Neural progenitor cell (in vitro differentiated cells): ENCODE data around the gene CNEP1R1. TPM values are rescaled to one million over a fixed set of nuclear protein-coding genes. Genes with fewer than 3 reads are reported as not detected.

Experiments
- DNase-seq: peaks from one replicate; pipeline ENCODE4 v3.0.0-alpha.2; 2016; ENCODE audit warnings: low spot score
- H2AFZ ChIP-seq: fragments of 200-600 bp; sonication (generic); replicated peaks from 2 replicates; pipeline ENCODE4 v1.6.1; 2016; ENCODE audit warnings: antibody characterized with exemption
- H3F3A ChIP-seq: fragments of 200-600 bp; sonication (generic); 2 replicates; pipeline ENCODE4 v1.6.1; 2016; ENCODE audit warnings: antibody characterized with exemption, low read depth
- H3K27ac ChIP-seq: fragments of 200-600 bp; sonication (generic); 2 replicates; pipeline ENCODE4 v1.5.1; 2016; ENCODE audit warnings: mild to moderate bottlenecking
- H3K27me3 ChIP-seq: fragments of 200-600 bp; sonication (generic); 2 replicates; pipeline ENCODE4 v1.6.1; 2016; ENCODE audit warnings: mild to moderate bottlenecking, moderate library complexity
- H3K36me3 ChIP-seq: fragments of 200-600 bp; sonication (generic); 2 replicates; pipeline ENCODE4 v1.5.1; 2016
- H3K4me1 ChIP-seq: fragments of 200-600 bp; sonication (generic); 2 replicates; pipeline ENCODE4 v1.6.1; 2016; ENCODE audit warnings: mixed run types
- H3K4me2 ChIP-seq: fragments of 200-600 bp; sonication (generic); 2 replicates; pipeline ENCODE4 v1.6.1; 2016
- H3K4me3 ChIP-seq: fragments of 200-600 bp; sonication (generic); 2 replicates; pipeline ENCODE4 v1.5.1; 2016
- H3K79me2 ChIP-seq: fragments of 200-600 bp; sonication (generic); 2 replicates; pipeline ENCODE4 v1.6.1; 2016; ENCODE audit warnings: low read depth
- H3K9ac ChIP-seq: fragments of 200-600 bp; sonication (generic); 2 replicates; pipeline ENCODE4 v1.6.1; 2016
- H3K9me3 ChIP-seq: fragments of 200-600 bp; sonication (generic); 2 replicates; pipeline ENCODE4 v1.5.1; 2016; ENCODE audit warnings: low read depth
- H4K20me1 ChIP-seq: fragments of 200-600 bp; sonication (generic); 2 replicates; pipeline ENCODE4 v1.6.1; 2016; ENCODE audit warnings: low read depth
- H3K27ac Mint-ChIP-seq: 3 replicates; pipeline ENCODE4 v1.8.0; 2021; ENCODE audit warnings: mixed read lengths
- H3K27me3 Mint-ChIP-seq: 2 replicates; pipeline ENCODE4 v1.8.0; 2022; ENCODE audit warnings: low read depth, mild to moderate bottlenecking, inconsistent platforms, moderate library complexity, mixed read lengths; ENCODE audit not compliant: insufficient read depth
- H3K36me3 Mint-ChIP-seq: 3 replicates; pipeline ENCODE4 v1.8.0; 2021; ENCODE audit warnings: mixed read lengths
- H3K4me1 Mint-ChIP-seq: 3 replicates; pipeline ENCODE4 v1.8.0; 2021; ENCODE audit warnings: mixed read lengths
- H3K4me3 Mint-ChIP-seq: 3 replicates; pipeline ENCODE4 v1.8.0; 2021; ENCODE audit warnings: mild to moderate bottlenecking, moderate library complexity, mixed read lengths
- H3K9me3 Mint-ChIP-seq: 3 replicates; pipeline ENCODE4 v1.8.0; 2020; ENCODE audit warnings: mixed read lengths
- CTCF ChIP-seq: fragments of 200-600 bp; sonication (generic); IDR thresholded peaks from 2 replicates; pipeline ENCODE4 v1.5.1; 2017; ENCODE audit warnings: antibody characterized with exemption, mild to moderate bottlenecking
- EZH2 ChIP-seq: fragments of 200-600 bp; sonication (generic); IDR thresholded peaks from 2 replicates; pipeline ENCODE4 v1.6.1; 2017; ENCODE audit warnings: antibody characterized with exemption, mild to moderate bottlenecking, moderate library complexity
- EZH2phosphoT487 ChIP-seq: fragments of 200-600 bp; sonication (generic); IDR thresholded peaks from 2 replicates; pipeline ENCODE4 v1.6.1; 2017; ENCODE audit warnings: antibody characterized with exemption
- total RNA-seq: library from RNA; depleted of rRNA; stranded (reverse); fragments of >200 nt; gene quantifications from 2 replicates; pipeline ENCODE4 v1.2.3, GENCODE V29; 2015; ENCODE audit warnings: low replicate concordance

CNEP1R1 gene
- total RNA-seq, 1 donor from 2014 or later = 52.7 TPM

GRCh38 chr16:50072730-50073129, 47.7 kb downstream of the CNEP1R1 start:
- H3K27ac ChIP-seq = no peak overlapping the region
- Mint-ChIP-seq H3K4me1 (peaks cover 11% of the 10 kb centered on the region), H3K27ac (no peak overlapping the region), H3K4me3 (no peak overlapping the region), H3K9me3 (no peaks in the 10 kb centered on the region), H3K36me3 (peaks cover 11% of the 10 kb centered on the region), H3K27me3 (no peaks in the 10 kb centered on the region)
- peaks cover 7% of the 10 kb centered on the region for H3F3A ChIP-seq
- H3K9ac ChIP-seq = no peak overlapping the region
- peak overlapping the region; percentile 19 for H3K4me2 ChIP-seq
- no peak overlapping the region for H2AFZ ChIP-seq
- no peaks in the 10 kb centered on the region for H3K9me3 ChIP-seq
- H3K36me3 ChIP-seq = no peaks in the 10 kb centered on the region
- H3K4me1 ChIP-seq = peaks cover 13% of the 10 kb centered on the region
- H4K20me1 ChIP-seq = no peaks in the 10 kb centered on the region
- H3K79me2 ChIP-seq = peaks cover 17% of the 10 kb centered on the region
- TF ChIP-seq CTCF = no peak
- no peak for DNase-seq
- no peak overlapping the region for H3K4me3 ChIP-seq
- H3K27me3 ChIP-seq = no peaks in the 10 kb centered on the region

GRCh38 chr16:50079397-50080140, 54.5 kb downstream of the CNEP1R1 start:
- H4K20me1 ChIP-seq = no peaks in the 10 kb centered on the region
- TF ChIP-seq EZH2 (no peak), EZH2phosphoT487 (no peak), CTCF (no peak)
- H3K4me1 ChIP-seq = no peaks in the 10 kb centered on the region
- Mint-ChIP-seq H3K27me3 (no peaks in the 10 kb centered on the region), H3K27ac (no peak overlapping the region), H3K9me3 (no peaks in the 10 kb centered on the region), H3K4me3 (no peak overlapping the region), H3K4me1 (no peaks in the 10 kb centered on the region), H3K36me3 (peaks cover 19% of the 10 kb centered on the region)
- H3K9ac ChIP-seq = no peak overlapping the region
- H3K4me2 ChIP-seq = no peak overlapping the region
- H2AFZ ChIP-seq = no peak overlapping the region
- no peaks in the 10 kb centered on the region for H3K79me2 ChIP-seq
- no peak overlapping the region for H3K4me3 ChIP-seq
- H3K27me3 ChIP-seq = no peaks in the 10 kb centered on the region
- no peaks in the 10 kb centered on the region for H3F3A ChIP-seq
- DNase-seq = no peak
- peaks cover 2% of the 10 kb centered on the region for H3K36me3 ChIP-seq
- H3K9me3 ChIP-seq = no peaks in the 10 kb centered on the region
- no peak overlapping the region for H3K27ac ChIP-seq

GRCh38 chr16:50081428-50082018, 56.5 kb downstream of the CNEP1R1 start:
- H3K9me3 Mint-ChIP-seq = no peaks in the 10 kb centered on the region
- Histone ChIP-seq H4K20me1 (no peaks in the 10 kb centered on the region), H3K4me2 (no peak overlapping the region), H3K36me3 (peaks cover 2% of the 10 kb centered on the region), H3K4me3 (no peak overlapping the region), H3K27me3 (no peaks in the 10 kb centered on the region), H3K27ac (no peak overlapping the region), H3F3A (no peaks in the 10 kb centered on the region), H3K79me2 (no peaks in the 10 kb centered on the region), H3K9me3 (no peaks in the 10 kb centered on the region), H3K4me1 (no peaks in the 10 kb centered on the region), H2AFZ (no peak overlapping the region), H3K9ac (no peak overlapping the region)
- no peaks in the 10 kb centered on the region for H3K4me1 Mint-ChIP-seq
- H3K27ac Mint-ChIP-seq = no peak overlapping the region
- no peak for DNase-seq
- TF ChIP-seq EZH2 = no peak
- no peak for TF ChIP-seq EZH2phosphoT487
- no peak for TF ChIP-seq CTCF
- H3K36me3 Mint-ChIP-seq = peaks cover 23% of the 10 kb centered on the region
- no peak overlapping the region for H3K4me3 Mint-ChIP-seq
- no peaks in the 10 kb centered on the region for H3K27me3 Mint-ChIP-seq
